T-helper 2 cell treated with Interferon-gamma antibody and Interleukin-4, amounts not matched to agents 5 μg/mL and 100 μg/mL, for 36 hours (primary cell): ENCODE measurements around the gene RCSD1.
"Not testable (repeated sequence)": the region's sequence is repeated elsewhere in the genome, so short reads cannot be mapped to it uniquely, and the experiment has no call there.

Experiments used
- DNase-seq: peaks from one replicate; pipeline ENCODE4 v3.0.0; 2021; ENCODE audit warnings: low spot score
- H3K27ac Mint-ChIP-seq: one replicate; pipeline ENCODE4 v1.8.0; 2021; ENCODE audit warnings: mild to moderate bottlenecking, mixed read lengths
- H3K27me3 Mint-ChIP-seq: one replicate; pipeline ENCODE4 v1.8.0; 2021; ENCODE audit warnings: low read depth, mixed read lengths
- H3K36me3 Mint-ChIP-seq: one replicate; pipeline ENCODE4 v1.8.0; 2021; ENCODE audit warnings: low read depth, mixed read lengths
- H3K4me1 Mint-ChIP-seq: one replicate; pipeline ENCODE4 v1.8.0; 2021; ENCODE audit warnings: low read depth, mixed read lengths
- H3K4me3 Mint-ChIP-seq: one replicate; pipeline ENCODE4 v1.8.0; 2022; ENCODE audit warnings: mild to moderate bottlenecking, moderate library complexity, mixed read lengths
- H3K9me3 Mint-ChIP-seq: one replicate; pipeline ENCODE4 v1.8.0; 2021; ENCODE audit warnings: mixed read lengths

RCSD1 gene

GRCh38 chr1:167605576-167605975 is 24.5 kb upstream of the RCSD1 start:
- H3K36me3 Mint-ChIP-seq, result peaks cover 34% of the 10 kb centered on the region
- H3K4me1 Mint-ChIP-seq, result peaks cover 31% of the 10 kb centered on the region
- H3K9me3 Mint-ChIP-seq, result peaks cover 27% of the 10 kb centered on the region
- H3K27ac Mint-ChIP-seq, result no peak overlapping the region
- no peak for DNase-seq
- peaks cover 4% of the 10 kb centered on the region for H3K27me3 Mint-ChIP-seq
- no peak overlapping the region for H3K4me3 Mint-ChIP-seq

DNA sequence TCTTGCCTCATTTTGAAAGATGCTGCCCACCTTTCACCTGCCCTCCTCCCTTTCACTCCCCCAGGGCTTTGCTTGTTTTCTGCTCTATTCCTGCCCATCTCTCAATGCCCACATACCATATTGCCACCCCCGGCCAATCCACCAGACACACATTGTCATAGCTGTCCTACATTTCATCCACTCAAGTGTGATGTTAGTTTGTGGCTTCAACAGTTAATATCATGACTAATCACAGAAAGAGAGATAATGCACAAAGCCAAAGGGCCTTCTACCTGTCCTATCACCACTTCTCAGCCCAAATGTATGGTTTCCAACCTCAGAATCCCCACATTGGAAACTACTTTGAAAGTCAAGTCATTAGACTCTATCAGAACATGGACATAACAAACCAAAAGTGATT is 18.0 kb upstream of the RCSD1 start:
- Mint-ChIP-seq H3K27ac (no peak overlapping the region), H3K4me3 (no peak overlapping the region), H3K4me1 (peaks cover 18% of the 10 kb centered on the region), H3K27me3 (peaks cover 6% of the 10 kb centered on the region), H3K36me3 (peaks cover 40% of the 10 kb centered on the region), H3K9me3 (peaks cover 40% of the 10 kb centered on the region)
- DNase-seq, result no peak

DNA sequence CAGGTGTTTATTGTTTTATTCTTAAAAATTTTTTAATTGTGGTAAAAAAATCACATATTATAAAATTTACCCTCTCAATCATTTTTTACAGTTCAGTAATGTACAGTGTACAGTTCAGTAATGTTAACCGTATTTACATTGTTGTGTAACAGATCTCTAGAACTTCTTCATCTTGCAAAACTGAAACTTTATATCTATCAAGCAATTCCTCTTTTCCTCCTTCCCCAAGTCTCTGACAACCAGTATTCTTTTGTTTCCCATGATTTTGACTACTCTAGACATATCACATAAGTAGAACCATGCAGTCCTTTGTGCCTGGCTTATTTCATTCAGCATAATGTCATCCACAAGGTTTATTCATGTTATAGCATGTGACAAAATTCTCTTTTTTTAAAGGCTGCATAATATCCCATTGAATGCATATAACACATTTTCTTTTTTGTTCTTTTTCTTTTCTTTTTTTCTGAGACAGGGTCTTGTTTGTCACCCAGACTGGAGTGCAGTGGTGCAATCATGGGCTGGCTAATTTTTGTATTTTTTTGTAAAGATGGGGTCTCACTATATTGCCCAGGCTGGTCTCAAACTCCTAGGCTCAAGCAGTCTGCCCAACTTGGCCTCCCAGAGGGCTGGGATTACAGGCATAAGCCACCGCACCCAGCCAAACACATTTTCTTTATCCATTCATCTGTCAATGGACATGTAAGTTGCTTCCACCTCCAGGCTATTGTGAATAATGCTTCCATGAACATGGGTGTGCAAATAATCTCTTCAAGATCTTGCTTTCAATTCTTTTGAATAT is 17.2 kb upstream of the RCSD1 start:
- Mint-ChIP-seq H3K4me1 (peaks cover 26% of the 10 kb centered on the region), H3K9me3 (peaks cover 35% of the 10 kb centered on the region), H3K27me3 (peaks cover 6% of the 10 kb centered on the region), H3K27ac (no peak overlapping the region), H3K36me3 (peaks cover 35% of the 10 kb centered on the region), H3K4me3 (no peak overlapping the region)
- DNase-seq, result no peak

- not testable (repeated sequence) for H3K27ac Mint-ChIP-seq, H3K27me3 Mint-ChIP-seq, DNase-seq, H3K4me3 Mint-ChIP-seq
- Mint-ChIP-seq H3K36me3 (peaks cover 28% of the 10 kb centered on the region), H3K4me1 (peaks cover 38% of the 10 kb centered on the region), H3K9me3 (peaks cover 24% of the 10 kb centered on the region)
Measured at GRCh38 chr1:167613984-167614383, 16.0 kb upstream of the RCSD1 start.

- no peak overlapping the region for H3K4me3 Mint-ChIP-seq
- peaks cover 45% of the 10 kb centered on the region for H3K4me1 Mint-ChIP-seq
- no peak overlapping the region for H3K27ac Mint-ChIP-seq
- H3K27me3 Mint-ChIP-seq, result peaks cover 4% of the 10 kb centered on the region
- no peak for DNase-seq
- H3K9me3 Mint-ChIP-seq, result peaks cover 19% of the 10 kb centered on the region
- peaks cover 23% of the 10 kb centered on the region for H3K36me3 Mint-ChIP-seq
Measured at GRCh38 chr1:167614851-167615250, 15.2 kb upstream of the RCSD1 start.

DNA sequence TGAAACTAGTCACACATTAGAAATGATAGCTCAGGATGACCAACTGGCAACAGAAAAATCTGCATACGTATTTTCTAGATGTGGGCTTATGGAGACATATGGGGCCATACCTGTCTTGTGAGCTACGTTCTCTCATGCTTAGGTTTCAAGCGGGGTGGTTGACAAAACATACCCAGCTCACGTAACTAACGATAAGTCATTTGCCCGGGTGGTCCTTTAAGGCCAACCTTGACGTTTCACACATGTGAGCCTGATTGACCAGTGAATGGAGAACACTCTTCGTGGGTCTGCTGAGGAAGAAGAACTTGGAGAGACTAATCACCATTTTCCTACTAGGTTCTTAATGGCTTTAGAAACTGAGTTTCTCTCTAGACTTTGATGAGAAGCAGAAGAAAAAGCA is 13.5 kb upstream of the RCSD1 start:
- H3K9me3 Mint-ChIP-seq, result peaks cover 19% of the 10 kb centered on the region
- peaks cover 54% of the 10 kb centered on the region for H3K4me1 Mint-ChIP-seq
- no peaks in the 10 kb centered on the region for H3K27me3 Mint-ChIP-seq
- H3K27ac Mint-ChIP-seq, result peak overlapping the region; percentile 90
- peaks cover 19% of the 10 kb centered on the region for H3K36me3 Mint-ChIP-seq
- peak overlapping the region; percentile 87 for H3K4me3 Mint-ChIP-seq
- no peak for DNase-seq

GRCh38 chr1:167617153-167618147 is 12.6 kb upstream of the RCSD1 start:
- H3K4me3 Mint-ChIP-seq, result peak overlapping the region; percentile 87

DNA sequence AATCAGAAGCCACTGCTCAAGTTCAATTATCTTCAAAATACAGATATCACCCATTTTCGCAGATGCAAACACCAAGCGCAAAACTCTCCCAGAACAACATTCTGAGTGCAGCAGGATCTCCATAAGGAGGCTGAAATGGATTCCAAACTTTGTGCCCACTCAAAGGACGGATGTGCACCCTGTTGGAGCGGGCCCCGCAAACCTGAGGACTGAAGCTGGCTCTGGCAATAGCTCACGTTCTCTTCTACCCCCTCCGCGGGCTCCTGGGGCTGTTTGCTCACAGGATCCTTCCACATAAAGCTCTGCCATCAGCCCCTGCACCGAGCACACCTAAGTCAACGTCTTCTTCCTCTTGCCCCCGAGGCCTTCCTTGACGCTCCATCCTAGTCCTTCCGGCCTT is 11.7 kb upstream of the RCSD1 start:
- H3K4me1 Mint-ChIP-seq, result peaks cover 57% of the 10 kb centered on the region
- H3K27me3 Mint-ChIP-seq, result no peaks in the 10 kb centered on the region
- peak overlapping the region; percentile 90 for H3K27ac Mint-ChIP-seq
- DNase-seq, result no peak
- peaks cover 13% of the 10 kb centered on the region for H3K9me3 Mint-ChIP-seq
- peak overlapping the region; percentile 87 for H3K4me3 Mint-ChIP-seq
- H3K36me3 Mint-ChIP-seq, result peaks cover 14% of the 10 kb centered on the region

More at GRCh38 chr1:167617153-167618147, 12.6 kb upstream of the RCSD1 start:
- Mint-ChIP-seq H3K27ac (peak overlapping the region; percentile 90), H3K4me1 (peaks cover 53% of the 10 kb centered on the region), H3K36me3 (peaks cover 14% of the 10 kb centered on the region), H3K27me3 (no peaks in the 10 kb centered on the region), H3K9me3 (peaks cover 13% of the 10 kb centered on the region)
- DNase-seq, result no peak

DNA sequence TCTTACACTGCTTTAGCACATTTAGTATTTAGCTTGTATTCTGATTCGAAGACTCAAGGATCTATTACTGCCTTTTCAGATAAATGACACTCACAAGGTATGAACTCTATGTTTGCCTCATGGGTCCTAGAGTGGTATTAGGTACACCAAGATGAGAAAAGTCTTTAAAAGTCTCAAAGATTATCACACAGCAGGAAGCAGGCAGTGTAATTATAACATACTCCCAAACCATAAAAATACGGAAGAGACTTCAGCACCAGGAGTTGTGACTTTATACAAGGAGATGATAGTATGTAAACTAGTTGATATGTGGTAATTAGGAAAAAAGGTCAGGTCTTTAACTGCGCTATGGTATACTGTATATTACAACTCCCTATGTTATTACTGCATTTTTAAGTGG is 11.2 kb upstream of the RCSD1 start:
- Mint-ChIP-seq H3K4me1 (peaks cover 58% of the 10 kb centered on the region), H3K36me3 (peaks cover 14% of the 10 kb centered on the region), H3K27ac (peak overlapping the region; percentile 90), H3K27me3 (no peaks in the 10 kb centered on the region), H3K9me3 (peaks cover 13% of the 10 kb centered on the region), H3K4me3 (peak overlapping the region; percentile 18)
- no peak for DNase-seq

- Mint-ChIP-seq H3K27ac (peak overlapping the region; percentile 39), H3K4me3 (peak overlapping the region; percentile 6), H3K9me3 (peaks cover 9% of the 10 kb centered on the region), H3K36me3 (peaks cover 9% of the 10 kb centered on the region), H3K27me3 (no peaks in the 10 kb centered on the region), H3K4me1 (peaks cover 62% of the 10 kb centered on the region)
- no peak for DNase-seq
Measured at GRCh38 chr1:167620002-167620401, 10.0 kb upstream of the RCSD1 start.

GRCh38 chr1:167621780-167622313 is 8.2 kb upstream of the RCSD1 start:
- no peak for DNase-seq
- Mint-ChIP-seq H3K27ac (no peak overlapping the region), H3K36me3 (peaks cover 15% of the 10 kb centered on the region), H3K9me3 (peaks cover 13% of the 10 kb centered on the region), H3K4me1 (peaks cover 72% of the 10 kb centered on the region), H3K27me3 (no peaks in the 10 kb centered on the region), H3K4me3 (no peak overlapping the region)

DNA sequence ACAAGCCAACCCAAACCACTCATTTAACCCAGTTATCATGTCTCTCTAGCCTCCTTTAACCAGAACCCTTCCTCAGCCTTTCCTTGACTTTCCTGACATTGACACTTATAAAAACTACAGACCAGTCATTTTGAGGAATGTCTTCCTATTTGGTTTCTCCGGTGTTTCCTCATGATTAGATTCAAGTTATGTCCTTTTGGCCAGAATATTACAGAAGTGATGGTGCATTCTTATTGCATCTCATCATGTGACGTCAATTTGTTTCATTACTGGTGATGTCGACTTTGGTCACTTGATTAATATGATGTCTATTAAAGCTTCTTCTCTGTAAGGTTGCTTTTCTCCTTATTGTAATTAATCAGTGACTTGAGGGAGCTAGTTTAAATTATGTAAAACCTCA is 6.1 kb upstream of the RCSD1 start:
- peaks cover 15% of the 10 kb centered on the region for H3K36me3 Mint-ChIP-seq
- H3K4me1 Mint-ChIP-seq, result peaks cover 67% of the 10 kb centered on the region
- no peaks in the 10 kb centered on the region for H3K27me3 Mint-ChIP-seq
- DNase-seq, result no peak
- H3K9me3 Mint-ChIP-seq, result peaks cover 13% of the 10 kb centered on the region
- no peak overlapping the region for H3K4me3 Mint-ChIP-seq
- H3K27ac Mint-ChIP-seq, result no peak overlapping the region

DNA sequence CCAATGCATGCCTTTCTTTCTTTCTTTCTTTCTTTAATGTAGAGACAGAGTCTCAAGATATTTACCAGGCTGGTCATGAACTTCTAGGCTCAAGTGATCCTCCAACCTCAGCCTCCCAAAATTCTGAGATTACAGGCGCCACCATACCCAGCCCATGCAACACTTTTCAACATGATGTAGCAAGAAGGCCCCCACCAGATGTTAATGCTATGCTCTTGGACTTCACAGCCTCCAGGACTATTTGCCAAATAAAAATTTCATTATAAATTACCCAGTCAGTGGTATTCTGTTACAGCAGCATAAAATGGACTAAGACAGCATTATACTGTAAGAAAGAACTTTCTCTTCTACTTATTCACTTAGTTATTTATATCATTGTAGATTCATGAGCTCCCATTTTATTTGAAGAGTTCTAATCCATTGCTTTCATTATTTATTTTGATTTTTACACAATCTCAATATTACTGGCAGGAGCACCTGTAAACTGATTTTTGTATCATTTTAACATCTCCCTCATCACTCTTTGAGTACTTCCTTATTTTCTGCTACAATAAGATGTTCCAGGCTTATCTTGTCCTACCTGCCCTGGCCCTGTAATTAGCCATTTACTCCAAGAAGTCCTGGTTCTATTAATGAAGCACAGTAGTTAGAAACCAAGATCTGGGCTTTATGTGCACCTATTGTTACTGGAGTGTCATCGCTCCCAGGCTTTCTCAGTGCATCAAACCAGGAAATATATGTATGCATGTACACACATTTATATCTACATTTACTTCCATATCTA is 4.8 kb upstream of the RCSD1 start:
- H3K4me3 Mint-ChIP-seq, result no peak overlapping the region
- DNase-seq, result no peak
- H3K27ac Mint-ChIP-seq, result peak overlapping the region; percentile 34
- peaks cover 62% of the 10 kb centered on the region for H3K4me1 Mint-ChIP-seq
- peaks cover 13% of the 10 kb centered on the region for H3K9me3 Mint-ChIP-seq
- H3K27me3 Mint-ChIP-seq, result no peaks in the 10 kb centered on the region
- peaks cover 19% of the 10 kb centered on the region for H3K36me3 Mint-ChIP-seq
